K562 (cell line): ENCODE data around the gene SFI1. TPM values are rescaled to one million over a fixed set of nuclear protein-coding genes. Genes with fewer than 3 reads are reported as not detected.
A peak's percentile ranks its signal among the peaks of the same experiment; 100 is the strongest.

Experiments
- ATAC-seq: fragments of 200-7000 bp; cut with Tn5 transposase; 3 replicates; pipeline ENCODE4 v1.9.1; 2020; ENCODE audit warnings: moderate library complexity
- BruUV-seq: library from RNA; stranded (reverse); fragments of 400-500 nt; replicated peaks from 2 replicates; lab custom pipeline; 2021; lab: Mats Ljungman, UMichigan
- CTCF ChIA-PET: fragments of 300-600 bp; formaldehyde crosslinking; extraction: SDS; loops from one replicate; lab custom pipeline; 2021; ENCODE audit warnings: low intra/inter-chr PET ratio; lab: Yijun Ruan, JAX
- POLR2A ChIA-PET: fragments of 300-600, 350-650 bp; sonication (Branson Sonifier 250); formaldehyde crosslinking; extraction: SDS; loops from one replicate; lab custom pipeline; 2021; ENCODE audit warnings: antibody characterized with exemption, inconsistent platforms; lab: Yijun Ruan, JAX
- DNase-seq, 4 experiments: peaks; one replicate each; pipeline versions ENCODE4 v3.0.0 to v3.0.0-alpha.2; 2011 to 2018; ENCODE audit warnings: low spot score in 3 of 4, mixed read lengths in 3 of 4; ENCODE audit errors: extremely low read depth in 1 of 4
- FAIRE-seq: peaks from 2 replicates; lab custom pipeline; 2011; peaks lifted over from hg19 to GRCh38; lab: Jason Lieb, UNC
- H2AFZ ChIP-seq: 2 replicates; pipeline ENCODE4 v1.6.0; 2011; ENCODE audit warnings: low read depth, low read length, control low read depth, inconsistent platforms
- H3K27ac ChIP-seq: fragments of 200-600 bp; 3 replicates; pipeline ENCODE4 v1.8.0; 2011; ENCODE audit warnings: low read depth, mild to moderate bottlenecking, control low read depth, inconsistent platforms, low read length, moderate library complexity, mixed read lengths; ENCODE audit errors: extremely low read depth
- H3K27me3 ChIP-seq, 2 experiments: fragments of 300-600 bp in 1 of 2; 2 replicates in 1 of 2; 3 replicates in 1 of 2; pipeline versions ENCODE4 v1.6.0 to v1.8.0; 2011; ENCODE audit warnings: inconsistent platforms in 2 of 2, low read length in 2 of 2, mild to moderate bottlenecking in 1 of 2, mixed read lengths in 1 of 2, moderate library complexity in 1 of 2; ENCODE audit not compliant: control insufficient read depth in 2 of 2, insufficient read depth in 2 of 2
- H3K36me3 ChIP-seq: fragments of 300-600 bp; 3 replicates; pipeline ENCODE4 v1.8.0; 2011; ENCODE audit warnings: mild to moderate bottlenecking, low read length, inconsistent platforms; ENCODE audit not compliant: control insufficient read depth, insufficient read depth
- H3K4me1 ChIP-seq, 2 experiments: fragments of 200-600 bp in 1 of 2; replicated peaks in 1 of 2; 2 replicates in 1 of 2; 3 replicates in 1 of 2; pipeline versions ENCODE4 v1.5.1 to v1.8.0; 2011; ENCODE audit warnings: inconsistent platforms in 2 of 2, low read length in 2 of 2, mild to moderate bottlenecking in 1 of 2, mixed read lengths in 1 of 2, moderate library complexity in 1 of 2; ENCODE audit not compliant: control insufficient read depth in 2 of 2, insufficient read depth in 2 of 2
- H3K4me2 ChIP-seq: 2 replicates; pipeline ENCODE4 v1.6.1; 2011; ENCODE audit warnings: low read length, control low read depth, inconsistent platforms, mixed read lengths; ENCODE audit not compliant: insufficient read depth
- H3K4me3 ChIP-seq: fragments of 200-600 bp; sonication (generic), shearing (Covaris generic); 2 replicates; pipeline ENCODE4 v1.5.1; 2016; ENCODE audit warnings: control low read depth, inconsistent platforms
- H3K79me2 ChIP-seq: fragments of 200-600 bp; 3 replicates; pipeline ENCODE4 v1.8.0; 2011; ENCODE audit warnings: low read length, inconsistent platforms; ENCODE audit not compliant: control insufficient read depth, insufficient read depth
- H3K9ac ChIP-seq, 2 experiments: 2 replicates each; pipeline versions ENCODE4 v1.6.0 to v1.6.1; 2011; ENCODE audit warnings: low read depth in 2 of 2, low read length in 2 of 2, control low read depth in 1 of 2, inconsistent platforms in 1 of 2, mild to moderate bottlenecking in 1 of 2, mixed read lengths in 1 of 2; ENCODE audit not compliant: insufficient read depth in 1 of 2
- H3K9me1 ChIP-seq: one replicate; pipeline ENCODE4 v1.6.0; 2011; ENCODE audit warnings: inconsistent platforms, mild to moderate bottlenecking, low read length, moderate library complexity; ENCODE audit not compliant: control insufficient read depth, insufficient read depth
- H3K9me3 ChIP-seq: replicated peaks from 2 replicates; pipeline ENCODE4 v1.5.1; 2011; ENCODE audit warnings: low read depth, low read length, inconsistent platforms; ENCODE audit not compliant: control insufficient read depth, insufficient read depth
- H4K20me1 ChIP-seq: replicated peaks from 2 replicates; pipeline ENCODE4 v1.6.1; 2011; ENCODE audit warnings: low read length, inconsistent platforms, mixed read lengths; ENCODE audit not compliant: control insufficient read depth, insufficient read depth
- KDM2B ChIP-seq: fragments of 250-450 bp; sonication (Bioruptor Pico); IDR thresholded peaks from 2 replicates; pipeline ENCODE4 v1.8.0; 2021; ENCODE audit warnings: mild to moderate bottlenecking, moderate library complexity
- LEF1 ChIP-seq: fragments of 450-650 bp; IDR thresholded peaks from 2 replicates; pipeline ENCODE4 v1.6.1; 2016; ENCODE audit warnings: mild to moderate bottlenecking
- RCOR1 ChIP-seq, 2 experiments: IDR thresholded peaks; 2 replicates each; pipeline ENCODE4 v1.6.1; 2012; ENCODE audit warnings: low read depth in 2 of 2, low read length in 2 of 2, borderline replicate concordance in 1 of 2, improper control_type of control experiment in 1 of 2
- STAG1 ChIP-seq: sonication (generic); formaldehyde crosslinking; IDR thresholded peaks from 2 replicates; pipeline ENCODE4 v1.5.0; 2020; ENCODE audit warnings: missing genetic modification reagents, borderline replicate concordance
- ZNF165 ChIP-seq: fragments of 250-450 bp; sonication (Bioruptor Pico); IDR thresholded peaks from 2 replicates; pipeline ENCODE4 v1.4.0; 2020; ENCODE audit warnings: borderline replicate concordance
- ZNF24 ChIP-seq: fragments of 450-650 bp; IDR thresholded peaks from 2 replicates; pipeline ENCODE4 v1.6.1; 2016
- ZNF584 ChIP-seq: fragments of 200-800 bp; sonication (Bioruptor generic); IDR thresholded peaks from 2 replicates; pipeline ENCODE4 v1.6.1; 2016; ENCODE audit warnings: low read depth, mild to moderate bottlenecking, missing genetic modification characterization, missing compliant biosample characterization
- WGBS: fragments of 100-300 bp; shearing (Covaris generic); methylation state at CpG from one replicate; pipeline ENCODE4 v1.1.6; 2016; ENCODE audit warnings: low coverage, mixed read lengths; ENCODE audit not compliant: insufficient coverage; ENCODE audit errors: missing lambda C conversion rate; 5-methylcytosine and 5-hydroxymethylcytosine counted together
- in situ Hi-C: fragments of 300-500 bp; cut with MboI; formaldehyde crosslinking; loops from 4 replicates; pipeline ENCODE4 v1.15.0; 2018; ENCODE audit warnings: inconsistent platforms, mixed read lengths
- intact Hi-C: fragments of 100-400 bp; cut with micrococcal nuclease; formaldehyde crosslinking; loops from 2 replicates; pipeline ENCODE4 v1.14.2; 2022
- polyA plus RNA-seq, 8 experiments: library from polyadenylated mRNA; depleted of rRNA in 4 of 8; stranded (reverse) in 5 of 8; unstranded in 3 of 8; fragments of >200 nt; fragmentation: Nextera tagmentation in 2 of 8; fragmentation: Illumina TruSeq in 1 of 8; extraction: Ambion mirVana in 2 of 8; extraction: Trizol in 1 of 8; gene quantifications; 2 replicates each; pipeline versions ENCODE4 v1.2.1 to v1.2.3, GENCODE V29; 2011 to 2014; ENCODE audit warnings: inconsistent platforms in 1 of 8, missing spikeins in 1 of 8
- total RNA-seq, 7 experiments: library from RNA; depleted of rRNA in 6 of 7; stranded (reverse); fragments of >200 nt in 6 of 7; fragmentation: Illumina TruSeq in 2 of 7; extraction: Trizol in 2 of 7; gene quantifications; 2 replicates each; pipeline versions ENCODE4 v1.2.1 to v1.2.3, GENCODE V29; 2011 to 2021; ENCODE audit warnings: low replicate concordance in 1 of 7
- TF ChIP-seq, protein P1 (sequence below): sonication (generic); formaldehyde crosslinking; IDR thresholded peaks from 2 replicates; pipeline ENCODE4 v1.9.0; 2022; ENCODE audit warnings: mild to moderate bottlenecking, missing genetic modification reagents

Gene SFI1
- total and polyA plus RNA-seq, 9 of the 15 experiments (the other 6 are each of a cell fraction or from before 2014, with no cell fraction given) = 3.0 to 25.6 (median 14.1) TPM

GRCh38 chr22:31628362-31628761, 132.0 kb downstream of the SFI1 start:
- intact Hi-C loops = no loop called here
- no peak overlapping the region for H2AFZ ChIP-seq

More at GRCh38 chr22:31628362-31628761, 132.0 kb downstream of the SFI1 start:
- no peak for ATAC-seq
- 64% methylated on average over 1 of the region's 1 CpG for WGBS
- peaks cover 3% of the 10 kb centered on the region for H3K9me1 ChIP-seq
- H4K20me1 ChIP-seq = no peaks in the 10 kb centered on the region
- no TSS peak for BruUV-seq
- in situ Hi-C loops = no loop called here
- H3K9me3 ChIP-seq = no peaks in the 10 kb centered on the region
- ChIA-PET POLR2A (interaction anchor here (1.5 kb wide), 1 partner anchor 9 kb away, joined by 3 read pairs; no protein-coding TSS in a partner anchor), CTCF (interaction anchor here (0.6 kb wide), 1 partner anchor 48 kb away, joined by 5 read pairs; no protein-coding TSS in a partner anchor)
- H3K27me3 ChIP-seq = no peaks in the 10 kb centered on the region
- peak overlapping the region; percentile 84 for H3K4me2 ChIP-seq
- no peak overlapping the region for H3K4me3 ChIP-seq
- peaks cover 48% of the 10 kb centered on the region; the same call in 2 of the 3 replicates for H3K36me3 ChIP-seq
- peaks cover 50 to 76% of the 10 kb centered on the region in 2 experiments for H3K4me1 ChIP-seq
- no peak for FAIRE-seq
- H3K9ac ChIP-seq = peak overlapping the region; percentile 55 to 68; a peak in 2 of 4 replicates
- H3K27ac ChIP-seq = peak overlapping the region; percentile 36; the same call in 1 of the 3 replicates
- H3K79me2 ChIP-seq = peaks cover 94% of the 10 kb centered on the region
- TF ChIP-seq KDM2B (CRISPR knock-in tag) (no peak), RCOR1 (IDR thresholded peaks at IDR 0.05; ENCODE audit: borderline replicate concordance in 1 of 2, low read depth in 2 of 2, low read length in 2 of 2) (no peak), STAG1 (no peak), ZNF24 (no peak), ZNF165 (CRISPR knock-in tag) (no peak), LEF1 (no peak), ZNF584 (CRISPR knock-in tag) (no peak)
- TF ChIP-seq, protein P1, sequence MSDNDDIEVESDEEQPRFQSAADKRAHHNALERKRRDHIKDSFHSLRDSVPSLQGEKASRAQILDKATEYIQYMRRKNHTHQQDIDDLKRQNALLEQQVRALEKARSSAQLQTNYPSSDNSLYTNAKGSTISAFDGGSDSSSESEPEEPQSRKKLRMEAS (CRISPR knock-in tag) = no peak
- no peak for DNase-seq
